HCT116 (cell line): ENCODE measurements around the gene IL17REL.

ENCODE experiments used
- ATF3 ChIP-seq: IDR thresholded peaks from 2 replicates; pipeline ENCODE4 v1.6.1; 2012
- EZH2 ChIP-seq: fragments of 200-600 bp; sonication (generic); IDR thresholded peaks from 2 replicates; pipeline ENCODE4 v1.6.1; 2017; ENCODE audit warnings: antibody characterized with exemption, mixed run types
- EZH2phosphoT487 ChIP-seq: fragments of 200-600 bp; IDR thresholded peaks from 2 replicates; pipeline ENCODE4 v1.6.1; 2018; ENCODE audit warnings: antibody characterized with exemption, borderline replicate concordance
- POLR2A ChIP-seq: IDR thresholded peaks from 2 replicates; pipeline ENCODE4 v1.7.0; 2011; ENCODE audit warnings: borderline replicate concordance; ENCODE audit not compliant: insufficient read depth, insufficient read length; ENCODE audit errors: extremely low read depth
- POLR2AphosphoS5 ChIP-seq: IDR thresholded peaks from 2 replicates; pipeline ENCODE4 v1.6.1; 2011; ENCODE audit warnings: mild to moderate bottlenecking, low read depth, low read length, moderate library complexity
- RAD21 ChIP-seq: IDR thresholded peaks from 2 replicates; pipeline ENCODE4 v1.6.1; 2012; ENCODE audit warnings: low read depth, mild to moderate bottlenecking
- SIN3A ChIP-seq: IDR thresholded peaks from 2 replicates; pipeline ENCODE4 v1.6.1; 2012; ENCODE audit warnings: low read depth
- TF ChIP-seq, protein P1 (sequence below), 3 experiments: fragments of 200-600 bp in 1 of 3; sonication (generic) in 1 of 3; IDR thresholded peaks in 2 of 3; conservative IDR thresholded peaks in 1 of 3; 2 replicates each; pipeline ENCODE4 v1.5.1; 2012 to 2017; ENCODE audit warnings: low read depth in 2 of 3, low read length in 2 of 3, antibody characterized with exemption in 1 of 3, borderline replicate concordance in 1 of 3, control low read depth in 1 of 3, mild to moderate bottlenecking in 1 of 3, mixed read lengths in 1 of 3, mixed run types in 1 of 3, moderate library complexity in 1 of 3; ENCODE audit not compliant: insufficient read depth in 1 of 3
- TF ChIP-seq, protein P2 (sequence below): IDR thresholded peaks from 2 replicates; pipeline ENCODE4 v1.6.1; 2012

- TF ChIP-seq POLR2A = no peak
- TF ChIP-seq, protein P1, sequence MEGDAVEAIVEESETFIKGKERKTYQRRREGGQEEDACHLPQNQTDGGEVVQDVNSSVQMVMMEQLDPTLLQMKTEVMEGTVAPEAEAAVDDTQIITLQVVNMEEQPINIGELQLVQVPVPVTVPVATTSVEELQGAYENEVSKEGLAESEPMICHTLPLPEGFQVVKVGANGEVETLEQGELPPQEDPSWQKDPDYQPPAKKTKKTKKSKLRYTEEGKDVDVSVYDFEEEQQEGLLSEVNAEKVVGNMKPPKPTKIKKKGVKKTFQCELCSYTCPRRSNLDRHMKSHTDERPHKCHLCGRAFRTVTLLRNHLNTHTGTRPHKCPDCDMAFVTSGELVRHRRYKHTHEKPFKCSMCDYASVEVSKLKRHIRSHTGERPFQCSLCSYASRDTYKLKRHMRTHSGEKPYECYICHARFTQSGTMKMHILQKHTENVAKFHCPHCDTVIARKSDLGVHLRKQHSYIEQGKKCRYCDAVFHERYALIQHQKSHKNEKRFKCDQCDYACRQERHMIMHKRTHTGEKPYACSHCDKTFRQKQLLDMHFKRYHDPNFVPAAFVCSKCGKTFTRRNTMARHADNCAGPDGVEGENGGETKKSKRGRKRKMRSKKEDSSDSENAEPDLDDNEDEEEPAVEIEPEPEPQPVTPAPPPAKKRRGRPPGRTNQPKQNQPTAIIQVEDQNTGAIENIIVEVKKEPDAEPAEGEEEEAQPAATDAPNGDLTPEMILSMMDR (IDR thresholded peaks at IDR 0.05 in 2 of 3, conservative IDR thresholded peaks at IDR 0.05 in 1 of 3; ENCODE audit: borderline replicate concordance in 1 of 3, insufficient read depth in 1 of 3, low read depth in 2 of 3, low read length in 2 of 3) = no peak
- TF ChIP-seq EZH2phosphoT487 = no peak
- TF ChIP-seq EZH2 = no peak
- TF ChIP-seq, protein P2, sequence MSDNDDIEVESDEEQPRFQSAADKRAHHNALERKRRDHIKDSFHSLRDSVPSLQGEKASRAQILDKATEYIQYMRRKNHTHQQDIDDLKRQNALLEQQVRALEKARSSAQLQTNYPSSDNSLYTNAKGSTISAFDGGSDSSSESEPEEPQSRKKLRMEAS = no peak
- TF ChIP-seq POLR2AphosphoS5 = no peak
- no peak for TF ChIP-seq RAD21
- TF ChIP-seq ATF3 = no peak
- no peak for TF ChIP-seq SIN3A
Observed at GRCh38 chr22:49957826-49958365, 54.7 kb downstream of the IL17REL start.
